ENCODE results near the gene RNF217. TPM values are rescaled to one million over a fixed set of nuclear protein-coding genes. Genes with fewer than 3 reads are reported as not detected.
"Not testable (repeated sequence)": the region's sequence is repeated elsewhere in the genome, so short reads cannot be mapped to it uniquely, and the experiment has no call there.

Gene RNF217
- total RNA-seq, 1 experiment from 2014 or later, result 22.8 TPM

DNA sequence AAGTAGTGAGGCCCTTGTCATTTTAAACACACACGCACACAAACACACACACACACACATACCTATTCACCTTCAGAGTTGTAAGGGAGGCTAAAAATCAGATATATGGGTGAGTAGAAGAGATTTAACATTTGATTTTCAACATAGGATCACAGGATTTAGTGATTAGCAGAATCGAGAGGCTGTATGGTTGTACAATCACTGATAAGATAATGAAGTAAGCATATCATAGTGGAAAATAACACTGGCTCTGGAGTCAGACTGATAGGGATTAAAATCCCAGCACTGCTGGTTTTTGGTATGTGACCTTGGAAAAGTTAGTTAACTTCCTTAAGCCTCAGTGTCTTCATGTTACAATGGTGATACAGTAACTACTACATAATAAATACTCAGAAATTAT is 40.8 kb downstream of the RNF217 start:
- DNase-seq (ENCODE audit: low spot score), result no peak
- in situ Hi-C loops (cut with HindIII; ENCODE audit: low sequenced_read_pairs), result no loop called here

DNA sequence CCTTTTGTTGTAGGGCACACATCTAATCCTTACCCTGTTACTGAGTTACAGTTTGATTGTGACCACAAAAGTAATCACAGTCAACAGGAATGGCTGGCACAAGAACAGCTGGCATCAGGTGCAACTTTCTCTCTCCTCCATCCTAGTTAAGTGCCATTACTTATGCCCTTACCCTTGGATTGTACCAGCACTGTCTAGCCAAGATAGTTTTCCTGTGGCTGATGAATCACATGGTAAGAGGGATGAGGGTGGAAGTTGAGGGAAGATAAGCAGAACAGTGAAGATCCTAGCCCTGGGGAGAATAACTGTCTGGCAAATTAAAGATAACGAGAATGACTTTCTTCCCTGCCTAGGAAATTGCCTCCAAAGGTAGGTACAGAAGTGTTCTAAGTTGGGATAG is 42.0 kb downstream of the RNF217 start:
- in situ Hi-C loops (cut with HindIII; ENCODE audit: low sequenced_read_pairs), result no loop called here
- DNase-seq (ENCODE audit: low spot score), result no peak

DNA sequence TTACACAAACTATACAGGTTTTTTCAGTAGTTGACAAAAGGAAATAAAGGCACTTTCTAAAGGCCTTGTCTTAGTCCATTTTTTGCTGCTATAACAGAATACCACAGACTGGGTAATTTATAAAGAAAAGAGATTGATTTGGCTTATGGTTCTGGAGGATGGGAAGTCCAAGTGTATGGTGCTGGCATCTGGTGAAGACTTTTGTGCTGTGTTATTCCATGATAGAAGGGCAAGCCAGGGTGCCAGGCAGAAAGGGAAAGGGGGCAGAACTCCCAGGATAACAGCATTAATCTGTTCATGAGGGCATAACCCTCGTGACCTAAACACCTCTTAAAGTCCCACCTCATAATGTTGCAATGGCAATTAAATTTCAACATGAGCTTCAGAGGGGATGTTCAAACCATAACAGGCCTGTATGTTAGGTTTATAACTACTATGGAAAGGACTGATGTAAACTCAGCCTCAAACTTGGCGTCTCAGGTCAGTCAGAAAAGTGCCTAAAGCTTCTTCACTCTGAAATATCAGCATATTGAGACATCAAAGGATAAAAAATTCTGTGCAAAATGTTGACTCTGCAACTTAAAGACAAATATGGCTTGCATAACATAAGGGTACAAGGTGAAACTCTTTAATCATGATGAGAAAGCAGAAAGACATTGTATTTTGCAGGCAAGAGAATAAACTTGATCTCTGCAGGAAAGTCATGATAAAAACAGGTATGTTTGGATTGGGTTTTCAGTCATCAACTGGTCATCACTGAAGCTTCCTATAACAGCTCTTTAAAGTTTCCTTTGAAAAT is 42.8 kb downstream of the RNF217 start:
- DNase-seq (ENCODE audit: low spot score), result no peak
- in situ Hi-C loops (cut with HindIII; ENCODE audit: low sequenced_read_pairs), result no loop called here

DNA sequence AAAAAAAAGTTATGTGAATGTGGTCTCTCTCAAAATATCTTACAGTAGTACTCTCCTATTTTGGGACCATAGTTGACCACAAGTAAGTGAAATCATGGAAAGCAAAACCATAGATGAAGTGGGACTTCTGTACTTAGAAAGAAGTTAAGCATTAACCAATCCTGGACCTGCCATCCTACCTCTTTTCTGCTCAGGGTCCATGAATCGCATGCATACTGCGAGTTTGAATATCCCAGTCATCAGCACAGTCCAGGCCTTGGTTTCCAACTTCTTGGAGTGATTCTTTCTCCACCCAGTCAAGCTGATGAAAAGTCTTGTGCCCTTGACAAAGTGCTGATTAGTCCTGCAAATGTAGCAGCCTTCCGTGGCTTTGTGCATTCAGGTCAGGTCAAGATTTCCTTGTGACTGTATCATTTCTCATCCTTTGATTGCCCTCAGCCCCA is 46.0 kb downstream of the RNF217 start:
- DNase-seq (ENCODE audit: low spot score), result no peak
- in situ Hi-C loops (cut with HindIII; ENCODE audit: low sequenced_read_pairs), result no loop called here

DNA sequence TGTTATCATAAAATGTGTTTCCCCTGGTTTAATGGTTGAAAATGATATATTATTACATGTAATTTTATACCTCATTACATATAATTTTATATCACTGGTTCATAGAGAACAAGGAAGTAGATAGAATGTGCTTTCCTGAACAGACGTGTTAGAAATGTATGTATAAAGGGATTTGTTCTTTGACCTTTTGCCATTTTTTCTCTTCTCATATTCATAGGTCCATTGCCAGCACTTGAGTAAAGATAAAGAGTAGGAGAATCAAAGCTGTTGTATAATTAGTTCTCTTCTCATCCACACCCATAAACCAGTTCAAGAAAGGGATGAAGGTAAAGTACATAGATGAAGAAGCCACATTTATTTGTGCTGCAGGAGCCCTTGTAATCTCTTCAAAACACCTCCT is 46.7 kb downstream of the RNF217 start:
- in situ Hi-C loops (cut with HindIII; ENCODE audit: low sequenced_read_pairs), result no loop called here
- no peak for DNase-seq (ENCODE audit: low spot score)

DNA sequence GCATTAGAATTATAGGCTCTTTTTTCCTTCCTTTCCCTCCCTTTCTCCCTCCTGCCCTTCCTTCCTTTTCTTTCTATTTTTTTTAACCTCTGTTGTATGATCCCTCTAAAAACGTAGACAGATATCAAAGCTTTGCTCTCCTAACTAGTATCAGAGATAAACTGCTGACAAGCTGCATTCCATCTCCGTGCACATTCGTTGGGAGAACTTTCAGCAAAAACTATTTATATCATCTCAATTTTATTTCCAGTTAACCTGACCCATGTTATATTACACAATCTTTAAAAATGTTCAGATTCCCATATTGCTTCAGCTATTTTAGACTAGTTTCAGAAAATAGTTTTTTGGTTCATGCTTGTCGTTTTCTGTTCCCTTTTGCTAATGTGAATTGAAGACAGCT is 47.3 kb downstream of the RNF217 start:
- in situ Hi-C loops (cut with HindIII; ENCODE audit: low sequenced_read_pairs), result no loop called here
- no peak for DNase-seq (ENCODE audit: low spot score)

DNA sequence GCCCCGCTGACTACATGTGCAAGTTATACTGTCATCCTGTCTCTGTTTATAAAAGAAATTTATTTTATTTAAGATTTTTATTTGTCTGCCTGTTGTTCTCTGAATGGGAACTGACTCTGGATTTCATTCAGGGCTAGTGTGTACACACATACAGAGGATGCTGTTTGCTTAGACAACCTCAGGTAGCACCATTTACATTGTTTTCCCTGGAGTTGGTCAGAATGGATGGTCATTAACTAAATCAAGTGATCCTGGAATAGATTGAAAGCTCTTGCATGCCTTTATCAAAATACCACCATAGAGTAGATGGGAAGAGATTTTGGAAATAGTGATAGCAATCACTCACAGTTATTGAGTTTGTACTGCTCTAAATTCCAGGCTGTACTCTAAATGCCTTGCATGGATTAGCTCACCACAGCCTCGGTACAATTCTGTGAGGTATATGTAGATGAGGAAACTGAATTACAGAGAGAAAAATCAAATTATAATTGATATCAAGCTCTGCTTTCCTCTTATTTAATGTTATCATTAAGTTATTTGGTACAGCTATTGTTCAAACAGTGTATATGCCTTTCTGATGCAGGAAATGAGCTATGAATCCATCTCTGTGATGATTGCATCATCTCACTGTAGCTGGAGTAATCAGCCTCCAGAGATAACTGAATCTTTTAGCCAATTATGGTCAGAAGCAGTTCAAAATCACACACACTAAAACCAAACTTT is 51.9 kb downstream of the RNF217 start:
- in situ Hi-C loops (cut with HindIII; ENCODE audit: low sequenced_read_pairs), result no loop called here
- DNase-seq (ENCODE audit: low spot score), result no peak

DNA sequence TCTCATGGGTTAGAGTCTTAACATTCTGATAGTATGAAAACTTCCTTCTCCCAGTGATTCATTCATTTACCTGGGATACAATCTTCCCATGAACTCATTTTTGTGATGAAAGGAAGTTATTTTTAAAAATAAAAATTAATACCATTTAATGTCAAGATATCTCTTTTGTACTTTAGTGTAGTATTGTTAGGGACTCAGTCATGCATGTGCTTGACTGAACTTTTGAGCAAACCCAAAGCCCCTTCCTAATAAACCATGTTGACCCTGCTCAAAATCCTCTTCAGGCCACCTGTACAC is 52.4 kb downstream of the RNF217 start:
- in situ Hi-C loops (cut with HindIII; ENCODE audit: low sequenced_read_pairs), result no loop called here
- no peak for DNase-seq (ENCODE audit: low spot score)

DNA sequence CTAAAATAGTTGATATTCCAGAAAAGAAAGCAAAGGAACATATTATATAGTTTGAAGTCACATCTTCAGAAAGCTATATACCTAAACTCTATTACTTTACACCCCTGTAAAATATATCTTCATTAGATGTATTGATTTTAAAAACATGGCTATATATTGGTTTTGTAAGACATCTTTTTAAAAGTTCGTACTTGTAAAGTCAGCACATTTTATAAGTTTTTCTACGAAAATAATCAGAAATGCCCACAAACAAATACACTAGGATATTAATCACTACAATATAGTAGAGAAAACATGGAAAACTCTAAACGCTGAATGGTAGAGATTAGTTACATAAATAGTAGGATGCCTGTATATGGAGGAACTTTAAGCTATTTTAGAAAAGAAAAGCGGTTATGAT is 52.9 kb downstream of the RNF217 start:
- in situ Hi-C loops (cut with HindIII; ENCODE audit: low sequenced_read_pairs), result no loop called here
- DNase-seq (ENCODE audit: low spot score), result no peak

DNA sequence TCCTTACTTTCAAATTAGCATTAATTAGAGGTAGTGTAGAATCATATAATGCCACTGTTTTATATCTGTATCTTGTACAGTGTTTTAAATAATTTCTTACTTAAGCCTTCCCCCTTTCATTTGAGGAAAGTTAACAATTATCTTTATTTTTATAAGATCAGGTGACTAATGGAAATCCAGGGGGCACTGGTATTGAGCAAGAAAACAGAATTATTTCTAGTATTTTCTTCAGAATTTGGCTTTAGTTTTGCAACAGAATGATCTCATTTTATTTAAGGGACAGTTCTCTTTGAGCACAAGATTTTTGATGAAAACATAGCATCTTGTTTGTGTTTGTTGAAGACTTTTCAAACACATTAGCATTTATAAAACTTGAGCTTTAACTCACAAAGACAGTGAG is 55.9 kb downstream of the RNF217 start:
- in situ Hi-C loops (cut with HindIII; ENCODE audit: low sequenced_read_pairs), result no loop called here
- DNase-seq (ENCODE audit: low spot score), result no peak

DNA sequence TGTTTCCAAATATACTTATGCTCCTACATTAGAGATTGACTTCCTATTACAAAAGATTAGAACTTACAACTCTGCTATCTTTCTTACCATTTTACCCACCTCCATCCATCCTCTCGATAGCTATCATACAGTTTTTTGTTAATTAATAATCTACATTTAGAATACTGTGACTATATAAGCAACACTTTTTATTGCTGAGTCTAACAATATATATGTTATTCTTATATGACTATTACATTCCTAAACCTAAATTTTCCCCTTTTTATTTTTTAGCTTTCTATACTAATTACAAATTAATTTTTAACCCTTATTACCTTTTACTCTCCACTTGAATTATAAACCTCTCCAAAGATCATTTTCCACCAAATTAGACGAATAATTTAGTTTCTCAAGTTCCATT is 57.0 kb downstream of the RNF217 start:
- DNase-seq (ENCODE audit: low spot score), result no peak
- in situ Hi-C loops (cut with HindIII; ENCODE audit: low sequenced_read_pairs), result no loop called here

DNA sequence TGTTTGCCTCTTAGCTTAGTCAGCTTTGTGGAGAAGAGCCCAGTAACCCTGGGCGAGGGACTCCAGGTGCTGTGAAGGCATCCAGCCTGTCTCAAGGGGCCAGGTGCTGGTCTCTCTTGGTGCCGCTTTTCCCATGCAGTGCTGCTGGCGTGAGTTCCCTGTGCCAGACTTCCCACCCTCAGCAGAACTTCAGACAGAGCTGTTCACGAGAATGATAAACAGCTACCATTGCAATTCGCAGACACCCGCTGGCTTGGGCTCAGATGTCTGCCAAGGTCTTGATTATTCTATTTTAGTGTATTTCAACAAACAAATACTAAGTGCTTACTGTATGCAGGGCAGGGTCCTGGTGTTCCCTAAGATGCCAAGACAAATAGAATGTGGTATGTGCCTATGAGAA is 57.7 kb downstream of the RNF217 start:
- in situ Hi-C loops (cut with HindIII; ENCODE audit: low sequenced_read_pairs), result no loop called here
- no peak for DNase-seq (ENCODE audit: low spot score)

DNA sequence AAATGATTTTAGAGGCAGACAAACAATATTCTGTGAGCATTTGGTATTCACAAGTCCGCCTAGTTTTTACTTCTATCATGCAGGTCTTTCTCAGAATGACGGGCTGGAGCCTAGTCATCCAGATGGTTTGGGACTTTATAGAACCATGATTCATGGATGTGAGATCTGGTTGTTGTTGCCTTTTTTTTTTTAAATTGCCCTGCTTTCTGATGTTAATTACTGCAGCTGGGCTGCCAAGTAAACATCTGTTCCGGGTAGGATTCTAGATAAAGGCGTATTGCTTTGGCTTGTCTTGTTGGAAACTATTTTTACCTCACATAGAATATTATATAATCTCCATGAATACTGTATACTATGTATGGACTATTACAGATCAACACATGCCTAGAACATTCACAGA is 58.1 kb downstream of the RNF217 start:
- in situ Hi-C loops (cut with HindIII; ENCODE audit: low sequenced_read_pairs), result no loop called here
- DNase-seq (ENCODE audit: low spot score), result no peak

DNA sequence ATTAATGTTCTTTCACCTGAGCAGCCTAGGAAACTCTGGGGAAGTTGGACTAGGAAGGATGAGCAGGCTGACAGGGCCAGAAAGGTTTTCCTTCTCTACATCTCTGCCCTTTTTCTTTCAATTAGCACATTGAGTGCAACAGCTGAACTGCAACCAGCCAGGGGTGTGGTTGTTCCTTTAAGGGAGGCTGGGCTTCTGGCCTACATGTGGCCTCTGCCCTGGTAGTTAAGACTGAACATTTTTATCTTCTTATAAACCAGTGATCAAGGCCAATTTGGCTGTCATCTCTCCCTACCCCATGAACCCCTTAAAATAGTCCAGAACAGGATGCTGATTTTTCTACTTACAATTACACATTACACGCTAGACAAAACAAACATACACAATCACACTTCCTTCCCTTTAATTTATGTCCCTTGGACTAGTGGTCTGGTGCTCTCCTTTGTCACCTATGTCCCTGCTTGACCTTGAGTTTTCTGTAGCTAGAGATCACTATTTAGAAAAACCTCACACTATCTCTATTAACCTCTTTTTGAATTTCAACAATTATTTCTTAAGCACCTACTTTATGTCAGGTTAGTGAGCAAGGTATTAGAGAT is 60.3 kb downstream of the RNF217 start:
- no peak for DNase-seq (ENCODE audit: low spot score)
- in situ Hi-C loops (cut with HindIII; ENCODE audit: low sequenced_read_pairs), result no loop called here

DNA sequence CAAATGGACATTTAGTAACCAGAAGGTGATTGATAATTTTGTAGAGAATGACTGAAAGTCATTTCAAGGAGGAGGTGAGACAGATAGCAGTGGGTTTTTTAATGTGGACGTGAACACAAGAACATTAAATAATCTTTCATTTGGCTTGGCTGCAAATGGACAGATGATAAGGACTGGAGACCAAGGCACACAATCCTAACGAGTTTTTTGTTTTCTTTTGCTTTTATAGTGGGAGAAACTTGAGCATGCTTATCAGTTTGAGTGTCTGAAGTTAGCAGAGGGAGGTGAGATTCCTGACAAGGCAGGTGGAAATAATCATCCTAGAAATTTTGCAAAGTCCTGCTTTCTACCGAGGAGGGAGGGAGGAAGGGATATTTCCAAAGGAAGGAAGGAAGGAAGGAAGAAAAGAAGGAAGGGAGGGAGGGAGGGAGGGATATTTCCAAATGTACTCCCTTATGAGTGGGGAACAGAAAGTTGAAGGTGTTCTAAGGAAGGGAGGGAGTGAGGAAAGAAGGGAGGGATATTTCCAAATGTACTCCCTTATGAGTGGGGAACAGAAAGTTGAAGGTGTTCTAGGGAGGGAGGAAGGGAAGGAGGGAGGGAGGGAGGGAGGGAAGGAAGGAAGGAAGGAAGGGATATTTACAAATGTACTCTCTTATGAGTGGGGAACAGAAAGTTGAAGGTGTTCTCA is 63.1 kb downstream of the RNF217 start:
- DNase-seq (ENCODE audit: low spot score), result no peak
- in situ Hi-C loops (cut with HindIII; ENCODE audit: low sequenced_read_pairs), result no loop called here

DNA sequence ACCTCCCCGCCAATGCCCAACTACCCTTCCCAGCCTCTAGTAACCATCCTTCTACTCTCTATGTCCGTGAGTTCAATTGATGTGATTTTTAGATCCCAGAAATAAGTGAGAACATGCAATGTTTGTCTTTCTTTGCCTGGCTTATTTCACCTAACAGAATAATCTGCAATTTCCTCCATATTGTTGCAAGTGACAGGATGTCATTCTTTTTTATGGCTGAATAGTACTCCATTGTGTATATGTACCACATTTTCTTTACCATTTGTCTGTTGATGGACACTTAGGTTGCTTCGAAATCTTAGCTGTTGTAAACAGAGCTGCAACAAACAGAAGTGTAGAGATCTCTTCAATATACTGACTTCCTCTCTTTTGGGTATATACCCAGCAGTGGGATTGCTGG is 65.0 kb downstream of the RNF217 start:
- in situ Hi-C loops (cut with HindIII; ENCODE audit: low sequenced_read_pairs), result no loop called here
- no peak for DNase-seq (ENCODE audit: low spot score)

DNA sequence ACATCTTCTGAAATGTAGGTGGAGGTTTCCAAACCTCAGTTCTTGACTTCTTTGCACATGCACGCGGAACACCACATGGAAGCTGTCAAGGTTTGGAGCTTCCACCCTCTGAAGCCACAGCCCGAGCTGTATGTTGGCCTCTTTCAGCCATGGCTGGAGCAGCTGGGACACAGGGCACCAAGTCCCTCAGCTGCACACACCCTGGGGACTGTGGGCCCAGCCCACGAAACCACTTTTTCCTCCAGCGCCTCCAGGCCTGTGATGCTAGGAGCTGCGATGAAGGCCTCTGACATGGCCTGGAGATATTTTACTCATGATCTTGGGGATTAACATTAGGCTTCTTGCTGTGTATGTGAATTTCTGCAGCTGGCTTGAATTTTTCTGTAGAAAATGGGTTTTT is 68.7 kb downstream of the RNF217 start:
- in situ Hi-C loops (cut with HindIII; ENCODE audit: low sequenced_read_pairs), result no loop called here

DNA sequence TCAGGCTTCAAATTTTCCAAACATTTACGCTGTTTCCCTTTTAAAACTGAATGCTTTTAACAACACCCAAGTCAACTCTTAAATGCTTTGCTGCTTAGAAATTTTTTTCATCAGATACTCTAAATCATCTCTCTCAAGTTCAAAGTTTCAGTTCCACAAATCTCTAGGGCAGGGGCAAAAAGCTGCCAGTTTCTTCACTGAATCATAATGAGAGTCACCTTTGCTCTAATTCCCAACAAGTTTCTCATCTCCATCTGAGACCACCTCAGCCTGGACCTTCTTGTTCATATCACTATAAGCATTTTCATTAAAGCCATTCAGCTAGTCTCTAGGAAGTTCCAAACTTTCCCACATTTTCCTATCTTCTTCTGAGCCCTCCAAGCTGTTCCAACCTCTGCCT is 69.1 kb downstream of the RNF217 start:
- in situ Hi-C loops (cut with HindIII; ENCODE audit: low sequenced_read_pairs), result no loop called here
- no peak for DNase-seq (ENCODE audit: low spot score)

More for the DNA sequence above, 68.7 kb downstream of the RNF217 start:
- no peak for DNase-seq (ENCODE audit: low spot score)

DNA sequence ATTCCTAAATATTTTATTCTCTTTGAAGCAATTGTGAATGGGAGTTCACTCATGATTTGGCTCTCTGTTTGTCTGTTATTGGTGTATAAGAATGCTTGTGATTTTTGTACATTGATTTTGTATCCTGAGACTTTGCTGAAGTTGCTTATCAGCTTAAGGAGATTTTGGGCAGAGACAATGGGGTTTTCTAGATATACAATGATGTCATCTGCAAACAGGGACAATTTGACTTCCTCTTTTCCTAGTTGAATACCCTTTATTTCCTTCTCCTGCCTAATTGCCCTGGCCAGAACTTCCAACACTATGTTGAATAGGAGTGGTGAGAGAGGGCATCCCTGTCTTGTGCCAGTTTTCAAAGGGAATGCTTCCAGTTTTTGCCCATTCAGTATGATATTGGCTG is 72.7 kb downstream of the RNF217 start:
- in situ Hi-C loops (cut with HindIII; ENCODE audit: low sequenced_read_pairs); DNase-seq (ENCODE audit: low spot score): not testable (repeated sequence)

DNA sequence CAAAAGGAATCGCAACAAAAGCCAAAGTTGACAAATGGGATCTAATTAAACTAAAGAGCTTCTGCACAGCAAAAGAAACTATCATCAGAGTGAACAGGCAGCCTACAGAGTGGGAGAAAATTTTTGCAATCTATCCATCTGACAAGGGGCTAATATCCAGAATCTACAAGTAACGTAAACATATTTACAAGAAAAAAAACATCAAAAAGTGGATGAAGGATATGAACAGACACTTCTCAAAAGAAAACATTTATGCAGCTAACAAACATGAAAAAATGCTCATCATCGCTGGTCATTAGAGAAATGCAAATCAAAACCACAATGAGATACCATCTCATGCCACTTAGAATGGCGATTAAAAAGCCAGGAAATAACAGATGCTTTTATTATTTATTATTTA is 74.2 kb downstream of the RNF217 start:
- DNase-seq (ENCODE audit: low spot score); in situ Hi-C loops (cut with HindIII; ENCODE audit: low sequenced_read_pairs): not testable (repeated sequence)
